Measurements from ENCODE around the gene ZNF804A. TPM values are rescaled to one million over a fixed set of nuclear protein-coding genes. Genes with fewer than 3 reads are reported as not detected.
"Not testable (repeated sequence)": the region's sequence is repeated elsewhere in the genome, so short reads cannot be mapped to it uniquely, and the experiment has no call there.

The ZNF804A gene
- total and polyA plus RNA-seq, 2 donors from 2014 or later: 0.19 to 1.2 TPM

- Histone ChIP-seq H3K9me3 (ENCODE audit: control insufficient read depth in 2 of 3, insufficient read depth in 1 of 3, low read length in 3 of 3) (no peaks in the 10 kb centered on the region), H3K9ac (ENCODE audit: low read length in 3 of 3) (no peak overlapping the region), H3K36me3 (ENCODE audit: control insufficient read depth in 2 of 3, insufficient read depth in 3 of 3, low read length in 3 of 3) (no peaks in the 10 kb centered on the region), H3K4me1 (ENCODE audit: control insufficient read depth in 2 of 3, insufficient read depth in 2 of 3, low read depth in 1 of 3, low read length in 3 of 3) (no peaks in the 10 kb centered on the region), H3K4me3 (ENCODE audit: low read length in 3 of 3) (no peak overlapping the region), H3K27me3 (ENCODE audit: control insufficient read depth, insufficient read depth, low read length) (no peaks in the 10 kb centered on the region), H3K27ac (ENCODE audit: low read depth in 2 of 2, low read length in 2 of 2) (no peak overlapping the region)
- no peak for TF ChIP-seq CTCF (IDR thresholded peaks at IDR 0.05; ENCODE audit: borderline replicate concordance, extremely low read depth, insufficient read depth)
- intact Hi-C loops (cut with DNase I): no loop called here
- no peak for FAIRE-seq
- DNase-seq: peak in 1 of 5 donors; percentile 0
Measured at GRCh38 chr2:184756885-184757284, 158.6 kb downstream of the ZNF804A start.

- H3K9ac ChIP-seq (ENCODE audit: low read length in 3 of 3); FAIRE-seq; DNase-seq; H3K27ac ChIP-seq (ENCODE audit: low read depth in 2 of 2, low read length in 2 of 2); H3K4me1 ChIP-seq (ENCODE audit: control insufficient read depth in 2 of 3, insufficient read depth in 2 of 3, low read depth in 1 of 3, low read length in 3 of 3); intact Hi-C loops (cut with DNase I); H3K4me3 ChIP-seq (ENCODE audit: low read length in 3 of 3); H3K27me3 ChIP-seq (ENCODE audit: control insufficient read depth, insufficient read depth, low read length); H3K9me3 ChIP-seq (ENCODE audit: control insufficient read depth in 2 of 3, insufficient read depth in 1 of 3, low read length in 3 of 3); H3K36me3 ChIP-seq (ENCODE audit: control insufficient read depth in 2 of 3, insufficient read depth in 3 of 3, low read length in 3 of 3): not testable (repeated sequence)
Measured at GRCh38 chr2:184759557-184760255, 161.4 kb downstream of the ZNF804A start.

- Histone ChIP-seq H3K36me3 (ENCODE audit: control insufficient read depth in 2 of 3, insufficient read depth in 3 of 3, low read length in 3 of 3) (no peaks in the 10 kb centered on the region), H3K4me3 (ENCODE audit: low read length in 3 of 3) (no peak overlapping the region), H3K27me3 (ENCODE audit: control insufficient read depth, insufficient read depth, low read length) (no peaks in the 10 kb centered on the region), H3K27ac (ENCODE audit: low read depth in 2 of 2, low read length in 2 of 2) (no peak overlapping the region), H3K9ac (ENCODE audit: low read length in 3 of 3) (no peak overlapping the region), H3K4me1 (ENCODE audit: control insufficient read depth in 2 of 3, insufficient read depth in 2 of 3, low read depth in 1 of 3, low read length in 3 of 3) (no peaks in the 10 kb centered on the region), H3K9me3 (ENCODE audit: control insufficient read depth in 2 of 3, insufficient read depth in 1 of 3, low read length in 3 of 3) (no peaks in the 10 kb centered on the region)
- DNase-seq (no peak), FAIRE-seq (no peak)
- intact Hi-C loops (cut with DNase I): no loop called here
- TF ChIP-seq CTCF (IDR thresholded peaks at IDR 0.05; ENCODE audit: borderline replicate concordance, extremely low read depth, insufficient read depth): no peak
Measured at GRCh38 chr2:184760931-184761330, 162.6 kb downstream of the ZNF804A start.

GRCh38 chr2:184765112-184765895 lies 167.0 kb downstream of the ZNF804A start:
- intact Hi-C loops (cut with DNase I): no loop called here
- Histone ChIP-seq H3K4me3 (ENCODE audit: low read length in 3 of 3) (no peak overlapping the region), H3K9ac (ENCODE audit: low read length in 3 of 3) (no peak overlapping the region), H3K4me1 (ENCODE audit: control insufficient read depth in 2 of 3, insufficient read depth in 2 of 3, low read depth in 1 of 3, low read length in 3 of 3) (no peaks in the 10 kb centered on the region), H3K36me3 (ENCODE audit: control insufficient read depth in 2 of 3, insufficient read depth in 3 of 3, low read length in 3 of 3) (no peaks in the 10 kb centered on the region), H3K27me3 (ENCODE audit: control insufficient read depth, insufficient read depth, low read length) (no peaks in the 10 kb centered on the region), H3K9me3 (ENCODE audit: control insufficient read depth in 2 of 3, insufficient read depth in 1 of 3, low read length in 3 of 3) (no peaks in the 10 kb centered on the region), H3K27ac (ENCODE audit: low read depth in 2 of 2, low read length in 2 of 2) (no peak overlapping the region)
- no peak for TF ChIP-seq CTCF (IDR thresholded peaks at IDR 0.05; ENCODE audit: borderline replicate concordance, extremely low read depth, insufficient read depth)
- DNase-seq (peak in 1 of 5 donors; percentile 20), FAIRE-seq (no peak)
